Adrenal gland (tissue), 12 donors: ENCODE data around the gene CORO1C. TPM values are rescaled to one million over a fixed set of nuclear protein-coding genes. Genes with fewer than 3 reads are reported as not detected.

Source experiments
- DNase-seq, 7 donors: peaks; one replicate each; pipeline ENCODE4 v3.0.0-alpha.2; 2019 to 2020
- H3K27ac ChIP-seq, 5 donors: fragments of 200-600 bp; sonication (generic) in 4 of 5; 1 replicate in 3 of 5; 2 replicates in 2 of 5; pipeline versions ENCODE4 v1.5.1 to v1.8.0; 2016 to 2020; ENCODE audit warnings: mild to moderate bottlenecking in 1 of 5
- H3K27me3 ChIP-seq: fragments of 200-600 bp; 2 replicates; pipeline ENCODE4 v1.8.0; 2021
- H3K36me3 ChIP-seq, 2 donors: fragments of 200-600 bp; replicated peaks in 1 of 2; 1 replicate in 1 of 2; 2 replicates in 1 of 2; pipeline versions ENCODE4 v1.5.1 to v1.8.0; 2018 to 2022
- H3K4me1 ChIP-seq, 2 donors: fragments of 200-600 bp; replicated peaks in 1 of 2; 1 replicate in 1 of 2; 2 replicates in 1 of 2; pipeline versions ENCODE4 v1.5.1 to v1.8.0; 2018 to 2021
- H3K4me3 ChIP-seq, 4 donors: fragments of 200-600 bp; sonication (generic) in 3 of 4; one replicate each; pipeline ENCODE4 v1.5.1; 2016 to 2018
- H3K9me3 ChIP-seq, 3 donors: fragments of 200-600 bp; sonication (generic) in 1 of 3; replicated peaks in 1 of 3; 1 replicate in 2 of 3; 2 replicates in 1 of 3; pipeline versions ENCODE4 v1.5.1 to v1.8.0; 2016 to 2021
- CTCF ChIP-seq, 6 experiments: fragments of 450-650 bp in 4 of 6; fragments of 200-600 bp in 2 of 6; sonication (generic) in 1 of 6; IDR thresholded peaks; 1 replicate in 5 of 6; 2 replicates in 1 of 6; pipeline versions ENCODE4 v1.5.1 to v1.8.0; 2016 to 2021; ENCODE audit warnings: antibody characterized with exemption in 6 of 6, mild to moderate bottlenecking in 2 of 6, moderate library complexity in 1 of 6
- POLR2A ChIP-seq, 2 donors: fragments of 450-650 bp; IDR thresholded peaks; one replicate each; pipeline ENCODE4 v1.6.1; 2017; ENCODE audit warnings: antibody characterized with exemption in 2 of 2, mild to moderate bottlenecking in 2 of 2, moderate library complexity in 1 of 2
- WGBS, 4 donors: extraction: QIAGEN DNeasy Blood & Tissue Kit in 2 of 4; methylation state at CpG; one replicate each; pipeline versions ENCODE4 v1.1.5 to v1.1.7; 2013 to 2017; 5-methylcytosine and 5-hydroxymethylcytosine counted together
- intact Hi-C, 2 donors: fragments of 100-400 bp; cut with DNase I; formaldehyde crosslinking; loops; one replicate each; pipeline versions ENCODE4 v1.14.1 to v1.15.0; 2022 to 2023
- polyA plus RNA-seq, 3 donors: library from polyadenylated mRNA; stranded (reverse); fragments of 200-250 nt in 2 of 3; fragments of 350-450 nt in 1 of 3; fragmentation: Illumina TruSeq in 1 of 3; extraction: RNeasy Lipid Tissue Mini Kit (QIAGEN cat#74804) in 1 of 3; gene quantifications; one replicate each; pipeline ENCODE4 v1.2.3, GENCODE V29; 2013 to 2014
- total RNA-seq, 9 donors: library from RNA; depleted of rRNA in 4 of 9; stranded (reverse); fragments of >200 nt in 4 of 9; fragments of 120-200 nt in 1 of 9; fragmentation: NEBNext Ultra II Directional in 1 of 9; extraction: Animal tissue kit (Norgen Biotek cat#: 25700) in 1 of 9; gene quantifications; one replicate each; pipeline versions ENCODE4 v1.1.0 to v1.2.4, GENCODE V29; 2013 to 2023
- donor health status: healthy with polysubstance abuse.
- donor health status: Bipolar disorder and iron deficiency.
- donor health status: DM: yes; HTN: yes; CAD: no.
- donor health status: DM: no; HTN: no; CAD: no.
- donor health status: DM: no; HTN: no; CAD: no.
- donor health status: DM: yes; HTN: yes; CAD: no.

CORO1C gene
- total and polyA plus RNA-seq, 12 donors: 17.4 to 124 (median 71.4) TPM

DNA sequence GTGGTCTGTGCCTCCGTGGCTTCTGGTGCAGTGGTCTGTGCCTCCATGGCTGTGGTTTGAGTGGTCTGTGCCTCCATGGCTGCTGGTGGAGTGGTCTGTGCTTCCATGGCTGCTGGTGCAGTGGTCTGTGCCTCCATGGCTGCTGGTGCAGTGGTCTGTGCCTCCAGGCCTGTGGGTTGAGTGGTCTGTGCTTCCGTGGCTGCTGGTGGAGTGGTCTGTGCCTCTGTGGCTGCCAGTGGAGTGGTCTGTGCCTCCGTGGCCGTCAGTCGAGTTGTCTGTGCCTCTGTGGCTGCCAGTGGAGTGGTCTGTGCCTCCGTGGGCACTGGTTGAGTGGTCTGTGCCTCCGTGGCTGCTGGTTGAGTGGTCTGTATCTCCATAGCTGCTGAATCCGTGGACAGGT is 107.7 kb downstream of the CORO1C start:
- DNase-seq: no peak
- Histone ChIP-seq H3K27ac (no peak overlapping the region), H3K36me3 (no peaks in the 10 kb centered on the region), H3K4me3 (no peak overlapping the region), H3K9me3 (no peaks in the 10 kb centered on the region), H3K27me3 (no peaks in the 10 kb centered on the region), H3K4me1 (peaks cover 4 to 8% of the 10 kb centered on the region in 2 donors)
- 73 to 94% (median 93%) methylated on average over 2 to 8 of the region's 8 CpGs for WGBS, 4 donors
- intact Hi-C loops: no loop called here
- TF ChIP-seq CTCF (IDR thresholded peaks at IDR 0.05): no peak
- TF ChIP-seq POLR2A (IDR thresholded peaks at IDR 0.05): no peak

- Histone ChIP-seq H3K36me3 (no peaks in the 10 kb centered on the region), H3K4me3 (no peak overlapping the region), H3K9me3 (no peaks in the 10 kb centered on the region), H3K27me3 (no peaks in the 10 kb centered on the region), H3K4me1 (peaks cover 5 to 11% of the 10 kb centered on the region in 2 donors), H3K27ac (no peak overlapping the region)
- TF ChIP-seq CTCF (IDR thresholded peaks at IDR 0.05): no peak
- TF ChIP-seq POLR2A (IDR thresholded peaks at IDR 0.05): no peak
- intact Hi-C loops: no loop called here
- 70 to 78% (median 75%) methylated on average over 12 to 14 of the region's 14 CpGs for WGBS, 4 donors
- DNase-seq: no peak
These were observed 108.3 kb downstream of the CORO1C start for GRCh38 chr12:108622921-108623514.

DNA sequence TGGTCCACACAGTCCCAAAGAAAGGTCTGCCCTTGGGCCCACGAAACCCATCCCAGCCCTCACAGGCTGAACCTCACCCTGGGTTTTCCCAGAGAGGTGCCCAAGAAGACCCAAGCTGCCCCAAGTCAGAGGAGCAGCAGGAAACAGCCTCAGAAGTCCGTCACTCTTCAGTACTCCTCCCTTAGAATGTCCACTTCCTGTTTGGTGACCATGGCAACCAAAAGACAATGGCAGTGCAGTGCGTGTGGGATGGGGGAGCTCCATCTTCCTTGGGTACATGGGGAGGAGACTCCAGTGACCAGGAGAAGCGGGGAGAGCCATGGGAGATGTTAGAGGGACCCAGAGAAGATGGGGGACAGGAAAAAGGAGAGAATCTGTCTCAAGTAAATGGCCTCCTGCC is 108.9 kb downstream of the CORO1C start:
- DNase-seq: no peak
- WGBS, 4 donors: 45 to 61% (median 56%) methylated on average over 3 to 4 of the region's 4 CpGs
- no peaks in the 10 kb centered on the region for H3K27me3 ChIP-seq
- H3K36me3 ChIP-seq: no peaks in the 10 kb centered on the region
- intact Hi-C loops: no loop called here
- H3K4me1 ChIP-seq: peaks cover 5 to 16% of the 10 kb centered on the region in 2 donors
- H3K27ac ChIP-seq: no peak overlapping the region
- H3K4me3 ChIP-seq: no peak overlapping the region
- H3K9me3 ChIP-seq: no peaks in the 10 kb centered on the region
- no peak for TF ChIP-seq POLR2A (IDR thresholded peaks at IDR 0.05)
- TF ChIP-seq CTCF (IDR thresholded peaks at IDR 0.05): no peak

DNA sequence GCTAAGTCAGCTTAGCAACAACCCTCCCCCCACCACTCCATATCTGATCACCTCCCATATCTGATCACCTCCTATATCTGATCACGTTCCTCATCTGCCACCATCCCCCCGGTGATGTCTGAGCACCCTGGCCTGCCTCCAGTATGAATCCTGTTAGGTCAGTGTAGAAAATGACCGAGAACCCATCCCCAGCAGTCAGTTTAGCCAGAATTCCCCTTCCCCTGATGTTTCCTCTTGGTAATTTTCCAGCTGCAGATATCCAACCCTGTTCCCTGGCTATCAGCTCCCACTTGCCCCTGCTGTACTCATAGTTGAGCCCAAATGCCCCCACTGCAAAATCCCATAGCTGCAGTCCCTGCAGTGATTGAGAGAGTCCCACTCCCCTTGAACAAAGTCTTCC is 110.2 kb downstream of the CORO1C start:
- H3K9me3 ChIP-seq: no peaks in the 10 kb centered on the region
- WGBS, 4 donors: 76 to 90% (median 78%) methylated on average over 3 of the region's 3 CpGs
- intact Hi-C loops: no loop called here

More for the DNA sequence above, 110.2 kb downstream of the CORO1C start:
- H3K36me3 ChIP-seq: no peaks in the 10 kb centered on the region
- no peak for TF ChIP-seq CTCF (IDR thresholded peaks at IDR 0.05)
- no peak for TF ChIP-seq POLR2A (IDR thresholded peaks at IDR 0.05)
- H3K27me3 ChIP-seq: no peaks in the 10 kb centered on the region
- peaks cover 5 to 16% of the 10 kb centered on the region in 2 donors for H3K4me1 ChIP-seq
- no peak overlapping the region for H3K4me3 ChIP-seq
- H3K27ac ChIP-seq: no peak overlapping the region
- no peak for DNase-seq
